IPS-15b (cell line): Measurements from ENCODE around the gene FMN2.

Experiments used
- H3K27me3 ChIP-seq: one replicate; pipeline ENCODE4 v1.6.1; 2013; ENCODE audit warnings: low read length; ENCODE audit not compliant: control insufficient read depth, insufficient read depth
- H3K36me3 ChIP-seq: one replicate; pipeline ENCODE4 v1.6.1; 2013; ENCODE audit warnings: low read length; ENCODE audit not compliant: control insufficient read depth, insufficient read depth
- H3K4me1 ChIP-seq: one replicate; pipeline ENCODE4 v1.6.1; 2013; ENCODE audit warnings: mild to moderate bottlenecking, low read length; ENCODE audit not compliant: control insufficient read depth, insufficient read depth
- H3K4me3 ChIP-seq: one replicate; pipeline ENCODE4 v1.5.1; 2013; ENCODE audit warnings: low read depth, low read length
- H3K9ac ChIP-seq: one replicate; pipeline ENCODE4 v1.6.1; 2013; ENCODE audit warnings: low read depth, mild to moderate bottlenecking, low read length
- H3K9me3 ChIP-seq: one replicate; pipeline ENCODE4 v1.6.1; 2013; ENCODE audit warnings: mild to moderate bottlenecking, low read length; ENCODE audit not compliant: control insufficient read depth, insufficient read depth

The FMN2 gene

DNA sequence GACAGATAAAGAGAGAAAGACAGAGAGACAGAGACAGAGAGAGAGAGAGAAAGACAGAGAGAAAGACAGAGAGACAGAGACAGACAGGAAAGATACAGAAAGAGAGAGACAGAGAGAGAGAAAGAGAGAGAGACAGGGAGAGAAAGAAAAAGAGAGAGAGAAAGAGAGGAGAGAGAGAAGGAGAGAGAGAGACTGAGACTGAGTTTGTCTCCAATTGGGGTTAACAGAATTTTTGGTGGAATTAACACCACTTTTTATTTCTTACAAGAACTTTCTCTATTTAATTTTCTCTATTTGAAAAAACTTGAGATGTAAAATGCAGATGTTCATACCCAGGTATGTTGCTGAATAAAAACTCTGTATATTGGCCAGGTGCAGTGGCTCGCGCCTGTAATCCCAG, 56.6 kb downstream of the FMN2 start:
- no peaks in the 10 kb centered on the region for H3K9me3 ChIP-seq
- no peak overlapping the region for H3K4me3 ChIP-seq
- no peaks in the 10 kb centered on the region for H3K27me3 ChIP-seq
- H3K4me1 ChIP-seq, result no peaks in the 10 kb centered on the region
- H3K9ac ChIP-seq, result no peak overlapping the region
- H3K36me3 ChIP-seq, result no peaks in the 10 kb centered on the region

DNA sequence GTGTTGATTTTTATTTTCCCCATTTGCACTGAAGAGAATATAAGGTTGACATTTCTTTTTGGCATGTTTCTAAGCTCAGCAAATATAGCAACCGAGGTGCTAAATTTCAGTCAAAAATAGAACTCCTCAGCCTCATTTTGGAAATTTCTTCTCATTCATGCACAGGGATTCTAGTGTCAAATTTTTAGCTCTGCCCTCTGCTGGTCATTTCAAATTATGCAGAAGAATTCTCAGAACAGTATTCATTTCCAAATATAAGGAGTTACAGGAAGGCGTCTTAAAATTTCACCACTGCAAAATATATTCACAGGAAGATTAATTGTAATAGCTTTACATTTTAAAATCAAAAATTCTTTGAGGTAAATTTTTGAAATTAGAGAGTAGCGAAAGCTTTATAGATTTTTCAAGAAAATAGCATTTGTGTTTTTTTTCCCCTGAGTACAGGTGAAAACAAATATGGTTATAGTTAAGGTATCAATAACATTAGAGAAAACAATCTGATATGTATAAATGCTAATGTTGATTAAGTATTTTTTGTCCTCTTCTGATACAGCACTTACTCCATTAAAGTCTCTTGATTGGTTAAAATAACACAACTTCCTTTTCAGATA, 57.9 kb downstream of the FMN2 start:
- H3K9ac ChIP-seq, result no peak overlapping the region
- H3K4me1 ChIP-seq, result no peaks in the 10 kb centered on the region
- H3K27me3 ChIP-seq, result no peaks in the 10 kb centered on the region
- H3K9me3 ChIP-seq, result no peaks in the 10 kb centered on the region
- no peaks in the 10 kb centered on the region for H3K36me3 ChIP-seq
- no peak overlapping the region for H3K4me3 ChIP-seq

DNA sequence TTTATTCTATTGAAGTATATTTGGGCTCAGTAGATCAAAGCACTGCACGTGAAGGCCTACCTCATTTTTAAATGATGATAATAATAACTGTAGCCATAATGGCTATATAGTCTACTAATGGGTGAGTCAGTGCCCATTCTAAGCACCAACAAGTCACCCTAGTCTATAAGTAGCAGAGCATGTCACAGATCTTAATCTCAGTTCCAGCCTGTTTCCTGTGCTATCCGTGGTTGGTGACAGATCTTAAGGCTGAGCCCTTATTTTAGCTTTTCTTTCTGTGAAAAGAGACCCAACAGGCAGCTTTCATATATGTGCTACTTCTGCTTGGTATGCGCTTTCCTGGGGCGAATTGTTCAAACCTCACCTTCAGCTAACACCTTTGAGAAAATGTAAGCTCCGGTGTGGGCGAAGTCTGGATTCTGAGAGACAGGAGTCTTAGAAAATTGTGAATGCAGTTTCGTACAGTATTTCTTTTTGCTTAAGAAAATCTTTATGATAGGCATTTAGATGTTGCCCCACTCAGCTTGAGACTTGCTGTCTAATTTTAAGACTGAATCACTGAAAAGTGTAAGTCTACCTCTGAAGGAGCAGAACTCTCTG, 59.6 kb downstream of the FMN2 start:
- Histone ChIP-seq H3K36me3 (no peaks in the 10 kb centered on the region), H3K4me1 (no peaks in the 10 kb centered on the region), H3K27me3 (no peaks in the 10 kb centered on the region), H3K4me3 (no peak overlapping the region), H3K9ac (no peak overlapping the region), H3K9me3 (no peaks in the 10 kb centered on the region)

DNA sequence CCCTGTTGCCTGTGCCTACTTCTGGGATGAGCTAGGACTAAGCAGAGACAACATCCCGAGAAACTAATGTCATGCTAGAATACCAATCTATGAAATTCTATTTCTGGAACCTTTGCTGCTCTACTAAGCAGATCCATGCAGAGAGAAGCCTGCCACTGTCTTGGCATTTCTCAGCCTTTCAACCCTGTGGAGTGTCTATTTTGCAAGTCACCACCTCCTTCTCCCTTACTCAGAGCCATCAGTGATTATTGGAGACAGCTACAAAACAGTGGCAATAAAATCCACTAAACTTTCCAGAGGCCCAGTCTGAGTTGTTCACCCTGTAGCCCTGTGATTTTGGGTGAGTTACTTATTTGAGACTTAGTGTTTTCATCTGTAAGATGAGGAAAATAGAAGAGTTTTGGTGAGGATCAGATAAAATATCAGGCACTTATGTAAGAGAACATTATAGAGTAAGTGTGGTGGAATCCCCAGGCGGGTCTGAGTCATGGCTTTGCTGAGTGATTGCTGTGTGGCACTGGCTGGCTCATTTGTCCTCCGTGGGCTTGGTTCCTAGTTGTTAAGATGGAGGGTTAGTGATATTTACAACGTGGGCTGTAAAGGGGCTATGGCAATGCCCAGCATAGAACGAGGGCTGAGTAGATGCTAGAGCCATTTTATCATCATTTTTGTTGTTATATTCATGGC, 61.1 kb downstream of the FMN2 start:
- Histone ChIP-seq H3K4me1 (no peaks in the 10 kb centered on the region), H3K4me3 (no peak overlapping the region), H3K9me3 (no peaks in the 10 kb centered on the region), H3K9ac (no peak overlapping the region), H3K27me3 (no peaks in the 10 kb centered on the region), H3K36me3 (no peaks in the 10 kb centered on the region)

DNA sequence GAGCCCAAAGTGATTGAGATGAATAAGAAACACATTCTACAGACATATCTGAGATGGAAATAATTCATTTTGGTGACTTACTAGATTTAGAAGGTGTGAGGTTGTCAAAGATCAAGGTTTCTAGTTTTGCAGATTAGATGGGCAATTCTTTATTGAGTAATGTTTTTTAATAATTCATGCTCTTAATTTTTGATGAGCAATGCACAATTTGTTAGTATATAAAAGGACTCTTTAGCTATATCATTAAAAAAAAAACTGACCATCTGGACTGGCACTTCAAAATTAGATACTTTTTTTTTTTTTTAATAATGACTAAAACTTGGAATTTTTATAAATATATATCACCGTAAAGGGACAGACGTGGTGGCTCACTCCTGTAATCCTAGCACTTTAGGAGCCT, 63.9 kb downstream of the FMN2 start:
- H3K36me3 ChIP-seq, result no peaks in the 10 kb centered on the region

DNA sequence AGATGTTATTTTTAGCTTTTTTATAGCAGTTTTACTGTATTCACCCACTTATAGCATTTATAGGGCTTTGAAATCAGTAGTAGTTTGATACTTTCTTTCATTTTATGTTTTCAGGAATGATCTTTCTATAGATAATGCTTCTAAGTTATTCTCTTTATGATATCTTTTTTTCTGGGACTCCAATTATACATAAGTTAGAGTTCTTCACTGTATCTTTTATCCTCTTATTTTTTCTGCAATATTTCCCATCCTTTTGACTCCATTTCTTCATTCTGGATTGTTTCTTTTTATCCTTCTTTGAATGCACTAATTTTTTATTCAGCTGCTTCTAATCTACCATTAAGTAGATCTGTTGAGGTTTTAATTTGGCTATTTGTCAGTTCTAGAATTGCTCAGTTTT, 73.1 kb downstream of the FMN2 start:
- Histone ChIP-seq H3K4me1 (no peaks in the 10 kb centered on the region), H3K27me3 (no peaks in the 10 kb centered on the region), H3K36me3 (no peaks in the 10 kb centered on the region)

More for the DNA sequence above, 63.9 kb downstream of the FMN2 start:
- Histone ChIP-seq H3K9me3 (no peaks in the 10 kb centered on the region), H3K4me3 (no peak overlapping the region), H3K27me3 (no peaks in the 10 kb centered on the region), H3K4me1 (no peaks in the 10 kb centered on the region), H3K9ac (no peak overlapping the region)

DNA sequence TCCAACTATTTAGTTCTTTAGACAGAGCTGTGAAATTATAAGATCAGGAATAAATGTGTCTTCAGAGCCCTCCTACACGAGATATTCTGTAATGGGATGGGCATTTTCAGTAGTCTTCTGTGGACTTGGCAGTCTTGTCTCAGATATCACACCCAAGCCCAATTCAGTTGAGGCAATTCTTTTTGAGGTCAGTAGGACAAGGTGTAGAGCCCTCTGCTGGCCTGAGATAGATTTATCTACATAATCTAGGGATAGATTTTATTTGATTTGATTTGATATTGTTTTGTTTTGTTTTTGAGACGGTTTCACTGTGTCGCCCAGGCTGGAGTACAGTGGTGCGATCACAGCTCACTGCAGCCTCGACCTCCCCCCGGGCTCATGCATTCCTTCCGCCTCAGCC, 77.5 kb downstream of the FMN2 start:
- Histone ChIP-seq H3K4me3 (no peak overlapping the region), H3K9ac (no peak overlapping the region), H3K9me3 (no peaks in the 10 kb centered on the region), H3K4me1 (no peaks in the 10 kb centered on the region), H3K36me3 (no peaks in the 10 kb centered on the region), H3K27me3 (no peaks in the 10 kb centered on the region)

More for the DNA sequence above, 73.1 kb downstream of the FMN2 start:
- H3K9me3 ChIP-seq, result no peaks in the 10 kb centered on the region
- H3K4me3 ChIP-seq, result no peak overlapping the region
- H3K9ac ChIP-seq, result no peak overlapping the region

DNA sequence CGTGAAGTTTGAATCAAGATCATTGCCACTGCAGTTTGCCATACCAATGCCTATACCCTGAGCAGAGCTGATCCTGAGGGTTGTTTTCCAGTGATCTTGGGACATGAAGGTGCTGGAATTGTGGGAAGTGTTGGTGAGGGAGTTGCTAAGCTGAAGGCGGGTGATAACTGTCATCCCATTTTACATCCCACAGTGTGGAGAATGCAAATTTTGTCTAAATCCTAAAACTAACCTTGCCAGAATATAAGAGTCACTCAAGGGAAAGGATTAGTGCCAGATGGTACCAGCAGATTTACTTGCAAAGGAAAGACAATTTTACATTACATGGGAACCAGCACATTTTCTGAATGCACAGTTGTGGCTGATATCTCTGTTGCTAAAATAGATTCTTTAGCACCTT, 78.6 kb downstream of the FMN2 start:
- no peaks in the 10 kb centered on the region for H3K36me3 ChIP-seq
- H3K9me3 ChIP-seq, result no peaks in the 10 kb centered on the region
- no peak overlapping the region for H3K9ac ChIP-seq
- H3K27me3 ChIP-seq, result no peaks in the 10 kb centered on the region
- H3K4me3 ChIP-seq, result no peak overlapping the region
- no peaks in the 10 kb centered on the region for H3K4me1 ChIP-seq

DNA sequence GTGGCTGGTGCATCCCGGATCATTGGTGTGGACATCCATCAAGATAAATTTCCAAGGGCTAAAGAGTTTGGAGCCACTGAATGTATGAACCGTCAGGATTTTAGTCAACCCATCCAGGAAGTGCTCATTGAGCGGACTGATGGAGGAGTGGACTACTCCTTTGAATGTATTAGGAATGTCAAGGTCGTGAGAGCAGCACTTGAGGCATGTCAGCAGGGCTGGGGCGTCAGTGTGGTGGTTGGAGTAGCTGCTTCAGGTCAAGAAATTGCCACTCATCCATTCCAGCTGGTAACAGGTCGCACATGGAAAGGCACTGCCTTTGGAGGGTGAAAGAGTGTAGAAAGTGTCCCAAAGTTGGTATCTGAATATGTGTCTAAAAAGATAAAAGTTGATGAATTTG, 79.1 kb downstream of the FMN2 start:
- Histone ChIP-seq H3K9me3 (no peaks in the 10 kb centered on the region), H3K4me3 (no peak overlapping the region), H3K36me3 (no peaks in the 10 kb centered on the region), H3K4me1 (no peaks in the 10 kb centered on the region), H3K27me3 (no peaks in the 10 kb centered on the region), H3K9ac (no peak overlapping the region)

DNA sequence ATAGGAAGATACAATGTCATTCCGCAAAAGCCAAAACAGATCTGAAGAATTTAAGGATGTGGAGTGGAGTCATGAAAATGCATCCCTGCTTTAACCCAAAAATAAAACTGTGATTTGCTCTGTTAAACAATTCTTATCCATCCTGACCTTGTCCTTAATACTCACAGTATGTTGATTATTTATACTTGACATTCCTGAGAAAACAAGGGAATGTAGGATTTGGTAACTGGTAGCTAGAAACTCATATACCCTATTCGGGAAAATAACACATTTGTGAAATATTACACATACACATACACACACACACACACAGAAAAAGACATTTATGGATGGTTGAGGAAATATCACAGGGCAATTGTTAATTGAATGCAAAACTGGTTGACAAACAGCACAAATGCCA, 80.2 kb downstream of the FMN2 start:
- Histone ChIP-seq H3K27me3 (no peaks in the 10 kb centered on the region), H3K9ac (no peak overlapping the region), H3K36me3 (no peaks in the 10 kb centered on the region), H3K4me1 (no peaks in the 10 kb centered on the region), H3K4me3 (no peak overlapping the region), H3K9me3 (no peaks in the 10 kb centered on the region)

DNA sequence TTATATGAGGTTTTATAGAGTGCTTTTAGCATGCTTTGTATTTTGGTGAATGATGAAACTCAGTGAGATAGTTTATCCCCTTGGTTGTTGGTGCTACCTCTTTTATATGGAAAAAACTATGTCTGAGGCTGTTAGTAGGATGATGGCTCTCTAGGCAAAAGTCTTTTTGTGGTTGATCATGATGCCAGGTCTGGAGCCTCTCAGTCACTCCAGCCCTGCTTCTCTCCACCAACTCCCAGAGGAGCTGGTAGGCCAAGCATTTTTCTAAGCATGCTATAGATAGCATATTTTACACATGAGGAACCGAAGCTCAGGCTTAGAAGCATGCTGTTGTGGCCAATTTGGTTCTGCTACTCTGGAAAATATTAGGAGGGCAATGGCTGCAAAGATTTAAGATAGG, 82.2 kb downstream of the FMN2 start:
- Histone ChIP-seq H3K9me3 (no peaks in the 10 kb centered on the region), H3K36me3 (no peaks in the 10 kb centered on the region), H3K4me3 (no peak overlapping the region), H3K9ac (no peak overlapping the region), H3K4me1 (no peaks in the 10 kb centered on the region), H3K27me3 (no peaks in the 10 kb centered on the region)

DNA sequence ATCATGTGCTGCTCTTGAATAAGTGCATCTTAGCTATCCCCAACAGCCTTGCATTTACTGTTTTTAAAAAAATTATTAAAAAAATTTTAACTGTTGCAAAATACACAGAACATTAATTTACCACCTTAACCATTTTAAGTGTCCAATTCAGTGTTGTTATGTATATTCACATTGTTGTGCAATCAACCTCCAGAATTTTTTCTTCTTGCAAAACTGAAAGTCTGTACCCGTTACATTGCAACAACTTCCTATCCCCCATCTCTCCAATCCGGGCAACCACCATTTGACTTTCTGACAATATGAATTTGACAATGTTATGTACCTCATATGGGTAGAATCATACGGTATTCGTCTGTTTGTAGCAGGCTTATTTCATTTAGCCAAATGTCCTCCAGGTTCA, 83.1 kb downstream of the FMN2 start:
- no peaks in the 10 kb centered on the region for H3K27me3 ChIP-seq
- H3K9me3 ChIP-seq, result no peaks in the 10 kb centered on the region
- H3K4me3 ChIP-seq, result no peak overlapping the region
- no peaks in the 10 kb centered on the region for H3K36me3 ChIP-seq
- H3K9ac ChIP-seq, result no peak overlapping the region
- H3K4me1 ChIP-seq, result no peaks in the 10 kb centered on the region
